Mammary epithelial cell (primary cell): ENCODE measurements around the gene ATRIP.

Source experiments
- EZH2 ChIP-seq: IDR thresholded peaks from 2 replicates; pipeline ENCODE4 v1.6.1; 2012; ENCODE audit warnings: low read length, inconsistent platforms, borderline replicate concordance
- TF ChIP-seq, protein P1 (sequence below), 2 donors: IDR thresholded peaks in 1 of 2; conservative IDR thresholded peaks in 1 of 2; 2 replicates each; pipeline ENCODE4 v1.5.1; 2011 to 2012; ENCODE audit warnings: inconsistent platforms in 2 of 2, low read length in 2 of 2, mild to moderate bottlenecking in 2 of 2, control low read depth in 1 of 2, low read depth in 1 of 2; ENCODE audit not compliant: insufficient read depth in 1 of 2; ENCODE audit errors: extremely low read depth in 1 of 2

DNA sequence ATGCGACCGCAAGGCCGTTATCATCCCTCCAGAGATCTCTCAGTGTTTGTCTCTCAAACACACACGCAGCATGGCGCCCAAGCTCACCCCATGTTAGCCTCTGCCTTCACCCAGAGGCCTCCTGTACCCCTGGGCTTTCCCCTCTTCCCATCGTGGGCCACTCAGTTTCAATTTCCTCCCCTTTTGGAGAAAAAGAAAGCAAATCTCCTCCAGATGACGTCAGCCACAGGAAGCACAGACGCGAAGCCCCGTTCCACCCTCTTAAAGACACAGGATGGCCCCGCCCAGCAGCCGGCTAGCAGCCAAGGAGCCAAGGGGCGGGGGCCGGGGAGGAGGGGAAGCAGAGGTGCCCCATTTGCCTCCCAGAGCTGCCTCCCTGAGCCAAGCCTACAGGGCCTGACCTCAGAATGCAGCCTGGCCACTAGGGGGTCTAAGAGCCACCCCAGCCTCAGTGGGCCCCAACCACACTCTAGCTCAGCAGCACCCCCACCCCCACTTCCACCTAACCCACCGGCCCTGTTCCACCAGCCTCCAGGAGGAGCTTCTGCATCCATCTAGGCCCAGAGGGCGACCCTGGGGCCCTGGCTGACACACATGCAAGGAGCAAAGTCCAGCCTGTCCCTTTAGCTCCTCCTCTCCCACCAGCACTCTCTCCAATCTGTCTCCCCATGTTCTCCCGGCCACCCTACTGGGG is 26.5 kb downstream of the ATRIP start:
- TF ChIP-seq, protein P1, sequence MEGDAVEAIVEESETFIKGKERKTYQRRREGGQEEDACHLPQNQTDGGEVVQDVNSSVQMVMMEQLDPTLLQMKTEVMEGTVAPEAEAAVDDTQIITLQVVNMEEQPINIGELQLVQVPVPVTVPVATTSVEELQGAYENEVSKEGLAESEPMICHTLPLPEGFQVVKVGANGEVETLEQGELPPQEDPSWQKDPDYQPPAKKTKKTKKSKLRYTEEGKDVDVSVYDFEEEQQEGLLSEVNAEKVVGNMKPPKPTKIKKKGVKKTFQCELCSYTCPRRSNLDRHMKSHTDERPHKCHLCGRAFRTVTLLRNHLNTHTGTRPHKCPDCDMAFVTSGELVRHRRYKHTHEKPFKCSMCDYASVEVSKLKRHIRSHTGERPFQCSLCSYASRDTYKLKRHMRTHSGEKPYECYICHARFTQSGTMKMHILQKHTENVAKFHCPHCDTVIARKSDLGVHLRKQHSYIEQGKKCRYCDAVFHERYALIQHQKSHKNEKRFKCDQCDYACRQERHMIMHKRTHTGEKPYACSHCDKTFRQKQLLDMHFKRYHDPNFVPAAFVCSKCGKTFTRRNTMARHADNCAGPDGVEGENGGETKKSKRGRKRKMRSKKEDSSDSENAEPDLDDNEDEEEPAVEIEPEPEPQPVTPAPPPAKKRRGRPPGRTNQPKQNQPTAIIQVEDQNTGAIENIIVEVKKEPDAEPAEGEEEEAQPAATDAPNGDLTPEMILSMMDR (conservative IDR thresholded peaks at IDR 0.05 in 1 of 2, IDR thresholded peaks at IDR 0.05 in 1 of 2; ENCODE audit: extremely low read depth in 1 of 2, insufficient read depth in 1 of 2, low read depth in 1 of 2, low read length in 2 of 2): peak in 1 of 2 donors; percentile 48
- no peak for TF ChIP-seq EZH2
